HepG2 (cell line): ENCODE data around the gene PHF13. TPM values are rescaled to one million over a fixed set of nuclear protein-coding genes. Genes with fewer than 3 reads are reported as not detected.

Experiments used
- ARID3A ChIP-seq: IDR thresholded peaks from 2 replicates; pipeline ENCODE4 v1.6.1; 2012; ENCODE audit warnings: low read depth, low read length, improper control_type of control experiment
- DR1 ChIP-seq: sonication (generic); formaldehyde crosslinking; IDR thresholded peaks from 2 replicates; pipeline ENCODE4 v1.8.0; 2021; ENCODE audit warnings: mild to moderate bottlenecking, missing genetic modification reagents, inconsistent platforms
- MED1 ChIP-seq: sonication (generic); formaldehyde crosslinking; IDR thresholded peaks from 2 replicates; pipeline ENCODE4 v1.4.0; 2020; ENCODE audit warnings: missing genetic modification reagents
- PRDM15 ChIP-seq: sonication (generic); formaldehyde crosslinking; IDR thresholded peaks from 2 replicates; pipeline ENCODE4 v1.4.0; 2020; ENCODE audit warnings: missing genetic modification reagents
- RXRA ChIP-seq: sonication (generic); formaldehyde crosslinking; IDR thresholded peaks from 2 replicates; pipeline ENCODE4 v1.5.1; 2020; ENCODE audit warnings: missing genetic modification reagents
- SALL1 ChIP-seq: sonication (generic); formaldehyde crosslinking; IDR thresholded peaks from 2 replicates; pipeline ENCODE4 v1.8.0; 2022; ENCODE audit warnings: mild to moderate bottlenecking, missing genetic modification reagents
- SKIL ChIP-seq: sonication (generic); formaldehyde crosslinking; IDR thresholded peaks from 2 replicates; pipeline ENCODE4 v1.8.0; 2022; ENCODE audit warnings: missing genetic modification reagents, mild to moderate bottlenecking, moderate library complexity, borderline replicate concordance
- SNAPC4 ChIP-seq: sonication (generic); formaldehyde crosslinking; IDR thresholded peaks from 2 replicates; pipeline ENCODE4 v1.4.0; 2020; ENCODE audit warnings: mild to moderate bottlenecking, missing genetic modification reagents
- TOPORS ChIP-seq: sonication (generic); formaldehyde crosslinking; IDR thresholded peaks from 2 replicates; pipeline ENCODE4 v1.8.0; 2023; ENCODE audit warnings: mild to moderate bottlenecking, missing genetic modification reagents
- ZNF367 ChIP-seq: sonication (generic); formaldehyde crosslinking; IDR thresholded peaks from 2 replicates; pipeline ENCODE4 v1.4.0; 2020; ENCODE audit warnings: missing genetic modification reagents, borderline replicate concordance
- polyA plus RNA-seq, 8 experiments: library from polyadenylated mRNA; depleted of rRNA in 3 of 8; stranded (reverse) in 7 of 8; unstranded in 1 of 8; fragments of >200 nt; fragmentation: Illumina TruSeq in 4 of 8; extraction: Trizol in 4 of 8; gene quantifications; 2 replicates each; pipeline versions ENCODE4 v1.2.1 to v1.2.3, GENCODE V29; 2011 to 2016; ENCODE audit warnings: low read depth in 4 of 8, missing spikeins in 1 of 8, mixed read lengths in 1 of 8; ENCODE audit not compliant: insufficient read depth in 1 of 8
- total RNA-seq, 5 experiments: library from RNA; depleted of rRNA; stranded (reverse); fragments of >200 nt; fragmentation: Illumina TruSeq; extraction: Trizol; gene quantifications; 2 replicates each; pipeline ENCODE4 v1.2.3, GENCODE V29; 2016; ENCODE audit warnings: low read depth in 1 of 5
- TF ChIP-seq, protein P1 (sequence below): IDR thresholded peaks from 2 replicates; pipeline ENCODE4 v1.6.1; 2016; ENCODE audit warnings: mild to moderate bottlenecking, missing biosample characterization, missing genetic modification reagents
- TF ChIP-seq, protein P2 (sequence below): sonication (generic); formaldehyde crosslinking; IDR thresholded peaks from 2 replicates; pipeline ENCODE4 v1.8.0; 2022; ENCODE audit warnings: mild to moderate bottlenecking, missing genetic modification reagents, moderate library complexity

The PHF13 gene
- total and polyA plus RNA-seq, 2 of the 13 experiments (the other 11 are each of a cell fraction or from before 2014, with no cell fraction given), result 4.7 to 7.4 TPM

DNA sequence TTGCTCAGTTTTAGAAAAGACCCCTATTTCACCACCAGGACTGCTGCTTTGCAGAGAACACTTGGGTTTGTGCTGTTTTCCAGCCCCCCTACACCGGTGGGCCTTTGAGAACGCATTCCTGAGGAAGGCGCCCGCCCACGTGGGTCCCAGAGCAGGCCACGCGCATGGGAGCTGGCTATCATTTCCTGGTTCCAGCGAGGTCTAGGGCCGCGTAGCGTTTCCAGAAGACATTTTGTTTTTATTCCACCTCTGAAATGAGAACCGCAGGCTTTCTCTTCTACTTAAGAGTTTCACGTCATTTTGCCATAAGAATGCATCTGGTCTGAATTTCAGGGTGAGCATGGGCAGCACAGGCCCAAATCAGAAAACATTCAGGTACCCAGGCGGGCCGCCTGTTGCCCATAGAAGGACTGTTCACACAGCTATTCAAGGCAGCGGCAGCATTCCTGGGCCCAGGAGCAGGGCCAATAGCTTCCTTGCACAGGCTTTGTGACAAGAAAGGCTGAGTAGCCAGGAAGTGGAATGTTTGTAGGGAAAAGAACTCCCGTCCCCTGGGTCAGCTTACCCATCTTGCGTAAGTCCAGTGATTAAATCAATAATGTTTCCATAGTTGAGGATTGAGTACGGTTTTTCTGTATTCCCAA is 9.5 kb upstream of the PHF13 start (continued):
- TF ChIP-seq, protein P1, sequence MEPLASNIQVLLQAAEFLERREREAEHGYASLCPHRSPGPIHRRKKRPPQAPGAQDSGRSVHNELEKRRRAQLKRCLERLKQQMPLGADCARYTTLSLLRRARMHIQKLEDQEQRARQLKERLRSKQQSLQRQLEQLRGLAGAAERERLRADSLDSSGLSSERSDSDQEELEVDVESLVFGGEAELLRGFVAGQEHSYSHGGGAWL (CRISPR knock-in tag), result peak; percentile 80
- TF ChIP-seq RXRA (CRISPR knock-in tag), result peak; percentile 38
- peak; percentile 83 for TF ChIP-seq SALL1 (CRISPR knock-in tag)
- TF ChIP-seq, protein P2, sequence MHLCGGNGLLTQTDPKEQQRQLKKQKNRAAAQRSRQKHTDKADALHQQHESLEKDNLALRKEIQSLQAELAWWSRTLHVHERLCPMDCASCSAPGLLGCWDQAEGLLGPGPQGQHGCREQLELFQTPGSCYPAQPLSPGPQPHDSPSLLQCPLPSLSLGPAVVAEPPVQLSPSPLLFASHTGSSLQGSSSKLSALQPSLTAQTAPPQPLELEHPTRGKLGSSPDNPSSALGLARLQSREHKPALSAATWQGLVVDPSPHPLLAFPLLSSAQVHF (CRISPR knock-in tag), result no peak
- TF ChIP-seq SNAPC4, result no peak
- no peak for TF ChIP-seq ZNF367 (CRISPR knock-in tag)
- peak; percentile 24; the same call in 1 of the 2 replicates for TF ChIP-seq DR1
- TF ChIP-seq PRDM15 (CRISPR knock-in tag), result peak; percentile 71
- no peak; the same call in 1 of the 2 replicates for TF ChIP-seq SKIL (CRISPR knock-in tag)
- peak; percentile 99 for TF ChIP-seq ARID3A
- peak; percentile 88 for TF ChIP-seq MED1
- TF ChIP-seq TOPORS, result 0 out of 2 replicates have a peak, but pooled peaks have one; percentile 22
